OCI-LY3 (cell line): ENCODE results near the gene TMEM132C.

Experiments used
- EZH2phosphoT487 ChIP-seq: fragments of 200-600 bp; shearing (Covaris generic); IDR thresholded peaks from 2 replicates; pipeline ENCODE4 v1.6.1; 2018; ENCODE audit warnings: antibody characterized with exemption, mixed run types, low read depth
- TF ChIP-seq, protein P1 (sequence below): fragments of 200-600, 300-600 bp; sonication (generic); IDR thresholded peaks from 2 replicates; pipeline ENCODE4 v1.5.1; 2014; ENCODE audit warnings: antibody characterized with exemption, low read length, low read depth

DNA sequence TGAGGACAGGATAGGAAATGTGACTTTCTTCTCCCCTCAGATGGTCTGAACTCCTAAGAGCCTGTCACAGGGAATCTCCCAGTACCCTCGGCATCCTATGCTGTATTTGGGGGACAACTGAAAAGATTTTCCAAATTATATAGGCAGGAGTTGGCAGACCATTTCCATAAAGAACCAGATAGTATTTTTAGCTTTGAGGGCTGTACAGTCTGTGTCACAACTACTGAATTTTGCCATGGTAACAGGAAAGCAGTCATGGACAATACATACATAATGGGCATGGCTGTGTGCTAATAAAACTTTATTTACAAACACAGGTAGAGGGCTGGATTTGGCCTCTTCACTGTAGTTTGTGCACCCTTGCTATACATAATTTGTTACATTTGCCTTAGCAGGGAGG is 30.4 kb upstream of the TMEM132C start:
- TF ChIP-seq, protein P1, sequence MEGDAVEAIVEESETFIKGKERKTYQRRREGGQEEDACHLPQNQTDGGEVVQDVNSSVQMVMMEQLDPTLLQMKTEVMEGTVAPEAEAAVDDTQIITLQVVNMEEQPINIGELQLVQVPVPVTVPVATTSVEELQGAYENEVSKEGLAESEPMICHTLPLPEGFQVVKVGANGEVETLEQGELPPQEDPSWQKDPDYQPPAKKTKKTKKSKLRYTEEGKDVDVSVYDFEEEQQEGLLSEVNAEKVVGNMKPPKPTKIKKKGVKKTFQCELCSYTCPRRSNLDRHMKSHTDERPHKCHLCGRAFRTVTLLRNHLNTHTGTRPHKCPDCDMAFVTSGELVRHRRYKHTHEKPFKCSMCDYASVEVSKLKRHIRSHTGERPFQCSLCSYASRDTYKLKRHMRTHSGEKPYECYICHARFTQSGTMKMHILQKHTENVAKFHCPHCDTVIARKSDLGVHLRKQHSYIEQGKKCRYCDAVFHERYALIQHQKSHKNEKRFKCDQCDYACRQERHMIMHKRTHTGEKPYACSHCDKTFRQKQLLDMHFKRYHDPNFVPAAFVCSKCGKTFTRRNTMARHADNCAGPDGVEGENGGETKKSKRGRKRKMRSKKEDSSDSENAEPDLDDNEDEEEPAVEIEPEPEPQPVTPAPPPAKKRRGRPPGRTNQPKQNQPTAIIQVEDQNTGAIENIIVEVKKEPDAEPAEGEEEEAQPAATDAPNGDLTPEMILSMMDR, result no peak
- TF ChIP-seq EZH2phosphoT487, result no peak
